Measurements from ENCODE around the gene RAB8A. TPM values are rescaled to one million over a fixed set of nuclear protein-coding genes. Genes with fewer than 3 reads are reported as not detected.

RAB8A gene
- total RNA-seq, 5 donors from 2014 or later (not counting 1 experiment from before 2014, with no cell fraction given) = 67.0 to 84.5 (median 71.7) TPM

- peak overlapping the region; percentile 95 to 99 for H3K27ac Mint-ChIP-seq
- ATAC-seq (replicated peaks in 1 of 4) = no peak
- DNase-seq = peak in 7 of 35 experiments; percentile 13 to 43 (median 25)
- Histone ChIP-seq H3K9me3 (no peaks in the 10 kb centered on the region), H3K27ac (ENCODE audit: low read length) (peak overlapping the region; percentile 78), H3K36me3 (ENCODE audit: control insufficient read depth in 2 of 2, extremely low read depth in 1 of 2, insufficient read depth in 1 of 2, low read length in 1 of 2) (peaks cover 7 to 10% of the 10 kb centered on the region in 2 donors), H3K27me3 (replicated peaks in 1 of 2; ENCODE audit: control insufficient read depth in 2 of 2, extremely low read depth in 1 of 2, insufficient read depth in 2 of 2, low read length in 1 of 2) (no peaks in the 10 kb centered on the region), H3K4me3 (ENCODE audit: control insufficient read depth in 1 of 2, extremely low read depth in 1 of 2, low read length in 1 of 2) (peak overlapping the region; percentile 74 to 96), H3K4me1 (ENCODE audit: control insufficient read depth in 1 of 2, extremely low read depth in 1 of 2, insufficient read depth in 2 of 2, low read length in 2 of 2) (peaks cover 36 to 81% of the 10 kb centered on the region in 2 experiments)
- no peaks in the 10 kb centered on the region for H3K9me3 Mint-ChIP-seq
- no peaks in the 10 kb centered on the region for H3K27me3 Mint-ChIP-seq
- H3K4me1 Mint-ChIP-seq = peaks cover 77 to 82% (median 82%) of the 10 kb centered on the region in 3 donors
- peaks cover 10% of the 10 kb centered on the region for H3K36me3 Mint-ChIP-seq
- POLR2A ChIA-PET = interaction anchor here in 1 of 2 donors (0.6 kb wide), 1 partner anchor 698 kb away, joined by 3 read pairs; no protein-coding TSS in a partner anchor
- CTCF ChIA-PET = interaction anchor here in 1 of 2 donors (0.8 to 2.0 kb wide), 5 partner anchors 9 to 108 kb away, joined by 3 to 11 read pairs (median 3); partner anchors contain the start of gene FAM32A
- H3K4me3 Mint-ChIP-seq = peak overlapping the region; percentile 75 to 95 (median 81)
- 0% methylated on average over 23 of the region's 56 CpGs for WGBS (ENCODE audit: insufficient coverage)
Measured at GRCh38 chr19:16076958-16077611, 34.6 kb upstream of the RAB8A start.

- peak in 2 of 35 experiments; percentile 33 to 46 for DNase-seq
Measured at GRCh38 chr19:16077984-16078758, 33.5 kb upstream of the RAB8A start.

GRCh38 chr19:16078759-16079707 lies 32.7 kb upstream of the RAB8A start:
- Mint-ChIP-seq H3K9me3 (no peaks in the 10 kb centered on the region), H3K27me3 (no peaks in the 10 kb centered on the region), H3K4me3 (peak overlapping the region; percentile 75 to 95 (median 81)), H3K4me1 (peaks cover 67 to 81% (median 75%) of the 10 kb centered on the region in 3 donors), H3K36me3 (peaks cover 21% of the 10 kb centered on the region), H3K27ac (peak overlapping the region; percentile 95 to 99)
- WGBS (ENCODE audit: insufficient coverage) = 0% methylated on average over 4 of the region's 17 CpGs
- Histone ChIP-seq H3K36me3 (ENCODE audit: control insufficient read depth in 2 of 2, extremely low read depth in 1 of 2, insufficient read depth in 1 of 2, low read length in 1 of 2) (peaks cover 8 to 28% of the 10 kb centered on the region in 2 donors), H3K9me3 (no peaks in the 10 kb centered on the region), H3K4me1 (ENCODE audit: control insufficient read depth in 1 of 2, extremely low read depth in 1 of 2, insufficient read depth in 2 of 2, low read length in 2 of 2) (peaks cover 29 to 78% of the 10 kb centered on the region in 2 experiments), H3K27me3 (replicated peaks in 1 of 2; ENCODE audit: control insufficient read depth in 2 of 2, extremely low read depth in 1 of 2, insufficient read depth in 2 of 2, low read length in 1 of 2) (no peaks in the 10 kb centered on the region), H3K4me3 (ENCODE audit: control insufficient read depth in 1 of 2, extremely low read depth in 1 of 2, low read length in 1 of 2) (peak overlapping the region; percentile 41 to 74), H3K27ac (ENCODE audit: low read length) (peak overlapping the region; percentile 78)
- peak; percentile 77 to 81 (median 78) for ATAC-seq (replicated peaks in 1 of 4)
- ChIA-PET CTCF (interaction anchor here in 1 of 2 donors (0.5 to 2.0 kb wide), 5 partner anchors 8 to 106 kb away, joined by 4 to 11 read pairs (median 7); partner anchors contain the start of gene FAM32A), POLR2A (no interaction called here)
- DNase-seq = peak; percentile 27 to 91 (median 69)

More at GRCh38 chr19:16077984-16078758, 33.5 kb upstream of the RAB8A start:
- Mint-ChIP-seq H3K4me3 (peak overlapping the region; percentile 75 to 95 (median 81)), H3K9me3 (no peaks in the 10 kb centered on the region), H3K27me3 (no peaks in the 10 kb centered on the region), H3K27ac (peak overlapping the region; percentile 95 to 99), H3K4me1 (peaks cover 74 to 84% (median 80%) of the 10 kb centered on the region in 3 donors), H3K36me3 (peaks cover 15% of the 10 kb centered on the region)
- no peaks in the 10 kb centered on the region for H3K27me3 ChIP-seq (replicated peaks in 1 of 2; ENCODE audit: control insufficient read depth in 2 of 2, extremely low read depth in 1 of 2, insufficient read depth in 2 of 2, low read length in 1 of 2)
- ChIA-PET POLR2A (no interaction called here), CTCF (interaction anchor here (0.5 to 2.0 kb wide), 9 partner anchors 8 to 266 kb away, joined by 3 to 11 read pairs (median 4); partner anchors contain the start of gene FAM32A (in 1 of the 2))
- ATAC-seq (replicated peaks in 1 of 4) = peak in 1 of 4 experiments; percentile 2
- WGBS (ENCODE audit: insufficient coverage) = 21% methylated on average over 10 of the region's 16 CpGs
- peak overlapping the region; percentile 78 for H3K27ac ChIP-seq (ENCODE audit: low read length)
- peak overlapping the region; percentile 74 to 96 for H3K4me3 ChIP-seq (ENCODE audit: control insufficient read depth in 1 of 2, extremely low read depth in 1 of 2, low read length in 1 of 2)
- no peaks in the 10 kb centered on the region for H3K9me3 ChIP-seq
- peaks cover 7 to 21% of the 10 kb centered on the region in 2 donors for H3K36me3 ChIP-seq (ENCODE audit: control insufficient read depth in 2 of 2, extremely low read depth in 1 of 2, insufficient read depth in 1 of 2, low read length in 1 of 2)
- H3K4me1 ChIP-seq (ENCODE audit: control insufficient read depth in 1 of 2, extremely low read depth in 1 of 2, insufficient read depth in 2 of 2, low read length in 2 of 2) = peaks cover 34 to 80% of the 10 kb centered on the region in 2 experiments

GRCh38 chr19:16084067-16084685 lies 27.5 kb upstream of the RAB8A start:
- Histone ChIP-seq H3K9me3 (no peaks in the 10 kb centered on the region), H3K27me3 (replicated peaks in 1 of 2; ENCODE audit: control insufficient read depth in 2 of 2, extremely low read depth in 1 of 2, insufficient read depth in 2 of 2, low read length in 1 of 2) (no peaks in the 10 kb centered on the region), H3K4me3 (ENCODE audit: control insufficient read depth in 1 of 2, extremely low read depth in 1 of 2, low read length in 1 of 2) (no peak overlapping the region), H3K36me3 (ENCODE audit: control insufficient read depth in 2 of 2, extremely low read depth in 1 of 2, insufficient read depth in 1 of 2, low read length in 1 of 2) (peaks cover 10 to 71% of the 10 kb centered on the region in 2 donors), H3K27ac (ENCODE audit: low read length) (peak overlapping the region; percentile 38), H3K4me1 (ENCODE audit: control insufficient read depth in 1 of 2, extremely low read depth in 1 of 2, insufficient read depth in 2 of 2, low read length in 2 of 2) (peaks cover 34 to 84% of the 10 kb centered on the region in 2 experiments)
- Mint-ChIP-seq H3K9me3 (no peaks in the 10 kb centered on the region), H3K27me3 (no peaks in the 10 kb centered on the region), H3K27ac (peak overlapping the region; percentile 80 to 92), H3K4me1 (peaks cover 65 to 76% (median 74%) of the 10 kb centered on the region in 3 donors), H3K36me3 (peaks cover 48% of the 10 kb centered on the region), H3K4me3 (peak overlapping the region in 1 of 3 donors; percentile 9)
- POLR2A ChIA-PET = no interaction called here
- DNase-seq (no peak), ATAC-seq (replicated peaks in 1 of 4) (no peak)
- CTCF ChIA-PET = interaction anchor here in 1 of 2 donors (0.6 to 1.0 kb wide), 3 partner anchors 10 to 911 kb away, joined by 3 to 12 read pairs (median 6); no protein-coding TSS in a partner anchor
- 86% methylated on average over 9 of the region's 11 CpGs for WGBS (ENCODE audit: insufficient coverage)

- H3K4me3 ChIP-seq (ENCODE audit: control insufficient read depth in 1 of 2, extremely low read depth in 1 of 2, low read length in 1 of 2) = no peak overlapping the region
- DNase-seq (no peak), ATAC-seq (replicated peaks in 1 of 4) (no peak)
- H3K27ac ChIP-seq (ENCODE audit: low read length) = peak overlapping the region; percentile 38
- H3K9me3 ChIP-seq = no peaks in the 10 kb centered on the region
- no peaks in the 10 kb centered on the region for H3K27me3 ChIP-seq (replicated peaks in 1 of 2; ENCODE audit: control insufficient read depth in 2 of 2, extremely low read depth in 1 of 2, insufficient read depth in 2 of 2, low read length in 1 of 2)
- CTCF ChIA-PET = interaction anchor here (0.6 to 1.8 kb wide), 4 partner anchors 11 to 100 kb away, joined by 3 to 9 read pairs (median 5); partner anchors contain the start of gene FAM32A (in 1 of the 2)
- no peaks in the 10 kb centered on the region for H3K9me3 Mint-ChIP-seq
- peaks cover 52% of the 10 kb centered on the region for H3K36me3 Mint-ChIP-seq
- no peaks in the 10 kb centered on the region for H3K27me3 Mint-ChIP-seq
- H3K36me3 ChIP-seq (ENCODE audit: control insufficient read depth in 2 of 2, extremely low read depth in 1 of 2, insufficient read depth in 1 of 2, low read length in 1 of 2) = peaks cover 10 to 80% of the 10 kb centered on the region in 2 donors
- H3K4me1 ChIP-seq (ENCODE audit: control insufficient read depth in 1 of 2, extremely low read depth in 1 of 2, insufficient read depth in 2 of 2, low read length in 2 of 2) = peaks cover 29 to 74% of the 10 kb centered on the region in 2 experiments
- peak overlapping the region; percentile 92 to 99 for H3K27ac Mint-ChIP-seq
- POLR2A ChIA-PET = interaction anchor here in 1 of 2 donors (0.8 kb wide), 1 partner anchor 10 kb away, joined by 3 read pairs; no protein-coding TSS in a partner anchor
- peak overlapping the region in 2 of 3 donors; percentile 78 to 84 for H3K4me3 Mint-ChIP-seq
- WGBS (ENCODE audit: insufficient coverage) = 50% methylated on average over 5 of the region's 6 CpGs
- peaks cover 62 to 70% (median 68%) of the 10 kb centered on the region in 3 donors for H3K4me1 Mint-ChIP-seq
Measured at GRCh38 chr19:16085115-16085514, 26.6 kb upstream of the RAB8A start.

Data from T-cell (primary cell).